GM18867 (cell line): Measurements from ENCODE around the gene EEF1AKMT1.
"Not testable (repeated sequence)": the region's sequence is repeated elsewhere in the genome, so short reads cannot be mapped to it uniquely, and the experiment has no call there.

Source experiments
- ATAC-seq: cut with Tn5 transposase; IDR thresholded peaks from one replicate; pipeline ENCODE4 v1.9.1; 2021; ENCODE audit warnings: mild to moderate bottlenecking, moderate library complexity; ENCODE audit not compliant: unreplicated experiment

EEF1AKMT1 gene

GRCh38 chr13:20779405-20779804, 5.6 kb upstream of the EEF1AKMT1 start:
- no peak for ATAC-seq

GRCh38 chr13:20778311-20778710, 4.5 kb upstream of the EEF1AKMT1 start:
- ATAC-seq: no peak

GRCh38 chr13:20776751-20777150, 3.0 kb upstream of the EEF1AKMT1 start:
- ATAC-seq: no peak

- ATAC-seq: no peak
Measured at GRCh38 chr13:20775961-20776360, 2.2 kb upstream of the EEF1AKMT1 start.

GRCh38 chr13:20774746-20775145, 985 bp upstream of the EEF1AKMT1 start:
- no peak for ATAC-seq

GRCh38 chr13:20772401-20773131, 1.2 kb downstream of the EEF1AKMT1 start:
- ATAC-seq: no peak

- no peak for ATAC-seq
Measured at GRCh38 chr13:20769834-20770233, 3.9 kb downstream of the EEF1AKMT1 start.

GRCh38 chr13:20769091-20769490, 4.7 kb downstream of the EEF1AKMT1 start:
- no peak for ATAC-seq

GRCh38 chr13:20767309-20767943, 6.3 kb downstream of the EEF1AKMT1 start:
- ATAC-seq: no peak

- no peak for ATAC-seq
Measured at GRCh38 chr13:20760872-20761271, 12.9 kb downstream of the EEF1AKMT1 start.

- ATAC-seq: no peak
Measured at GRCh38 chr13:20754009-20754408, 19.8 kb downstream of the EEF1AKMT1 start.

GRCh38 chr13:20749377-20749776, 24.4 kb downstream of the EEF1AKMT1 start:
- ATAC-seq: no peak

GRCh38 chr13:20743830-20744404, 29.8 kb downstream of the EEF1AKMT1 start:
- ATAC-seq: not testable (repeated sequence)

GRCh38 chr13:20740021-20740420, 33.7 kb downstream of the EEF1AKMT1 start:
- ATAC-seq: no peak

- ATAC-seq: no peak
Measured at GRCh38 chr13:20738616-20739015, 35.1 kb downstream of the EEF1AKMT1 start.

- ATAC-seq: no peak
Measured at GRCh38 chr13:20729633-20730585, 43.9 kb downstream of the EEF1AKMT1 start.

GRCh38 chr13:20728579-20729311, 45.0 kb downstream of the EEF1AKMT1 start:
- ATAC-seq: no peak

- no peak for ATAC-seq
Measured at GRCh38 chr13:20727856-20728255, 45.9 kb downstream of the EEF1AKMT1 start.

GRCh38 chr13:20721454-20722357, 52.1 kb downstream of the EEF1AKMT1 start:
- ATAC-seq: no peak
